Measurements from ENCODE around the gene ORM2.
"Not testable (repeated sequence)": the region's sequence is repeated elsewhere in the genome, so short reads cannot be mapped to it uniquely, and the experiment has no call there.

The ORM2 gene

GRCh38 chr9:114327749-114328148 is 1.9 kb upstream of the ORM2 start:
- DNase-seq (ENCODE audit: low read depth): no peak
- H3K4me3 ChIP-seq (ENCODE audit: low read depth, low read length): no peak overlapping the region
- no peak for TF ChIP-seq POLR2A (IDR thresholded peaks at IDR 0.05; ENCODE audit: extremely low read depth, insufficient read length)
- TF ChIP-seq MAX (IDR thresholded peaks at IDR 0.05; ENCODE audit: low read depth, low read length): no peak
- TF ChIP-seq CTCF (IDR thresholded peaks at IDR 0.05; ENCODE audit: low read depth, low read length): no peak
- TF ChIP-seq MYC (IDR thresholded peaks at IDR 0.05; ENCODE audit: low read depth, low read length): no peak

- H3K4me3 ChIP-seq (ENCODE audit: low read depth, low read length); DNase-seq (ENCODE audit: low read depth): not testable (repeated sequence)
These were observed 1.3 kb upstream of the ORM2 start for GRCh38 chr9:114328357-114328820.

- DNase-seq (ENCODE audit: low read depth): not testable (repeated sequence)
These were observed 588 bp upstream of the ORM2 start for GRCh38 chr9:114328937-114329624.

GRCh38 chr9:114330636-114331035 is 967 bp downstream of the ORM2 start:
- TF ChIP-seq MAX (IDR thresholded peaks at IDR 0.05; ENCODE audit: low read depth, low read length) (no peak), MYC (IDR thresholded peaks at IDR 0.05; ENCODE audit: low read depth, low read length) (no peak), CTCF (IDR thresholded peaks at IDR 0.05; ENCODE audit: low read depth, low read length) (no peak), POLR2A (IDR thresholded peaks at IDR 0.05; ENCODE audit: extremely low read depth, insufficient read length) (no peak)
- no peak for DNase-seq (ENCODE audit: low read depth)

More at GRCh38 chr9:114328937-114329624, 588 bp upstream of the ORM2 start:
- not testable (repeated sequence) for H3K4me3 ChIP-seq (ENCODE audit: low read depth, low read length)

GRCh38 chr9:114331229-114332195 is 1.8 kb downstream of the ORM2 start:
- DNase-seq (ENCODE audit: low read depth); H3K4me3 ChIP-seq (ENCODE audit: low read depth, low read length): not testable (repeated sequence)

More at GRCh38 chr9:114330636-114331035, 967 bp downstream of the ORM2 start:
- H3K4me3 ChIP-seq (ENCODE audit: low read depth, low read length): no peak overlapping the region

GRCh38 chr9:114332474-114333040 is 2.9 kb downstream of the ORM2 start:
- not testable (repeated sequence) for DNase-seq (ENCODE audit: low read depth); H3K4me3 ChIP-seq (ENCODE audit: low read depth, low read length)

- not testable (repeated sequence) for H3K4me3 ChIP-seq (ENCODE audit: low read depth, low read length); DNase-seq (ENCODE audit: low read depth)
These were observed 4.0 kb downstream of the ORM2 start for GRCh38 chr9:114333718-114334117.

GRCh38 chr9:114334490-114334889 is 4.8 kb downstream of the ORM2 start:
- TF ChIP-seq CTCF (IDR thresholded peaks at IDR 0.05; ENCODE audit: low read depth, low read length): no peak
- no peak for TF ChIP-seq POLR2A (IDR thresholded peaks at IDR 0.05; ENCODE audit: extremely low read depth, insufficient read length)
- TF ChIP-seq MAX (IDR thresholded peaks at IDR 0.05; ENCODE audit: low read depth, low read length): no peak
- TF ChIP-seq MYC (IDR thresholded peaks at IDR 0.05; ENCODE audit: low read depth, low read length): no peak
- no peak overlapping the region for H3K4me3 ChIP-seq (ENCODE audit: low read depth, low read length)
- DNase-seq (ENCODE audit: low read depth): no peak

Data from NB4 (cell line).